IPS-18a (cell line): Measurements from ENCODE around the gene PIEZO1.
"Not testable (repeated sequence)": the region's sequence is repeated elsewhere in the genome, so short reads cannot be mapped to it uniquely, and the experiment has no call there.

Experiments used
- H3K27ac ChIP-seq: one replicate; pipeline ENCODE4 v1.5.1; 2013; ENCODE audit warnings: low read length
- H3K27me3 ChIP-seq: one replicate; pipeline ENCODE4 v1.6.1; 2013; ENCODE audit warnings: mild to moderate bottlenecking, low read length; ENCODE audit not compliant: control insufficient read depth, insufficient read depth
- H3K36me3 ChIP-seq: one replicate; pipeline ENCODE4 v1.6.1; 2013; ENCODE audit warnings: low read depth, low read length; ENCODE audit not compliant: control insufficient read depth
- H3K4me1 ChIP-seq: one replicate; pipeline ENCODE4 v1.6.1; 2013; ENCODE audit warnings: low read depth, low read length; ENCODE audit not compliant: control insufficient read depth
- H3K4me3 ChIP-seq: one replicate; pipeline ENCODE4 v1.5.1; 2013; ENCODE audit warnings: low read length
- H3K9ac ChIP-seq: one replicate; pipeline ENCODE4 v1.6.1; 2013; ENCODE audit warnings: mild to moderate bottlenecking, low read length, moderate library complexity
- H3K9me3 ChIP-seq: one replicate; pipeline ENCODE4 v1.6.1; 2013; ENCODE audit warnings: low read depth, low read length; ENCODE audit not compliant: control insufficient read depth

Gene PIEZO1

GRCh38 chr16:88672776-88673175, 112.2 kb downstream of the PIEZO1 start:
- Histone ChIP-seq H3K27ac (no peak overlapping the region), H3K4me1 (no peaks in the 10 kb centered on the region), H3K36me3 (no peaks in the 10 kb centered on the region), H3K9me3 (no peaks in the 10 kb centered on the region), H3K9ac (no peak overlapping the region), H3K27me3 (no peaks in the 10 kb centered on the region), H3K4me3 (no peak overlapping the region)

GRCh38 chr16:88671806-88672205, 113.2 kb downstream of the PIEZO1 start:
- H3K27ac ChIP-seq: no peak overlapping the region
- no peak overlapping the region for H3K4me3 ChIP-seq
- no peaks in the 10 kb centered on the region for H3K36me3 ChIP-seq
- H3K27me3 ChIP-seq: no peaks in the 10 kb centered on the region
- no peaks in the 10 kb centered on the region for H3K4me1 ChIP-seq
- no peak overlapping the region for H3K9ac ChIP-seq
- no peaks in the 10 kb centered on the region for H3K9me3 ChIP-seq

- no peak overlapping the region for H3K27ac ChIP-seq
- H3K27me3 ChIP-seq: no peaks in the 10 kb centered on the region
- H3K9ac ChIP-seq: no peak overlapping the region
- no peaks in the 10 kb centered on the region for H3K9me3 ChIP-seq
- no peak overlapping the region for H3K4me3 ChIP-seq
- no peaks in the 10 kb centered on the region for H3K36me3 ChIP-seq
- H3K4me1 ChIP-seq: no peaks in the 10 kb centered on the region
These were observed 115.0 kb downstream of the PIEZO1 start for GRCh38 chr16:88669980-88670379.

- H3K9me3 ChIP-seq, H3K27ac ChIP-seq: not testable (repeated sequence)
These were observed 115.5 kb downstream of the PIEZO1 start for GRCh38 chr16:88669493-88669892.

GRCh38 chr16:88667461-88667860, 117.6 kb downstream of the PIEZO1 start:
- H3K4me1 ChIP-seq: no peaks in the 10 kb centered on the region
- no peaks in the 10 kb centered on the region for H3K9me3 ChIP-seq
- no peak overlapping the region for H3K4me3 ChIP-seq
- H3K36me3 ChIP-seq: no peaks in the 10 kb centered on the region
- no peak overlapping the region for H3K27ac ChIP-seq
- H3K27me3 ChIP-seq: no peaks in the 10 kb centered on the region
- no peak overlapping the region for H3K9ac ChIP-seq

More at GRCh38 chr16:88669493-88669892, 115.5 kb downstream of the PIEZO1 start:
- H3K4me3 ChIP-seq, H3K27me3 ChIP-seq, H3K4me1 ChIP-seq, H3K36me3 ChIP-seq, H3K9ac ChIP-seq: not testable (repeated sequence)

GRCh38 chr16:88665570-88665969, 119.5 kb downstream of the PIEZO1 start:
- H3K27me3 ChIP-seq: no peaks in the 10 kb centered on the region
- H3K27ac ChIP-seq: no peak overlapping the region
- no peaks in the 10 kb centered on the region for H3K9me3 ChIP-seq
- no peak overlapping the region for H3K4me3 ChIP-seq
- no peaks in the 10 kb centered on the region for H3K36me3 ChIP-seq
- H3K4me1 ChIP-seq: no peaks in the 10 kb centered on the region
- no peak overlapping the region for H3K9ac ChIP-seq
